Measurements from ENCODE around the gene ELP1.

GRCh38 chr9:108854094-108854493 is 79.8 kb downstream of the ELP1 start:
- TF ChIP-seq POLR2A (IDR thresholded peaks at IDR 0.05; ENCODE audit: low read length) (no peak), GATA1 (IDR thresholded peaks at IDR 0.05; ENCODE audit: low read depth, low read length) (no peak)
